ENCODE measurements around the gene CHN1.

The CHN1 gene

GRCh38 chr2:174792309-174793025, 212.7 kb downstream of the CHN1 start:
- peaks cover 10% of the 10 kb centered on the region for H3K4me1 Mint-ChIP-seq
- H3K27me3 Mint-ChIP-seq (ENCODE audit: low read depth) = no peaks in the 10 kb centered on the region
- no peak overlapping the region for H3K4me3 Mint-ChIP-seq
- TF ChIP-seq, protein P1, sequence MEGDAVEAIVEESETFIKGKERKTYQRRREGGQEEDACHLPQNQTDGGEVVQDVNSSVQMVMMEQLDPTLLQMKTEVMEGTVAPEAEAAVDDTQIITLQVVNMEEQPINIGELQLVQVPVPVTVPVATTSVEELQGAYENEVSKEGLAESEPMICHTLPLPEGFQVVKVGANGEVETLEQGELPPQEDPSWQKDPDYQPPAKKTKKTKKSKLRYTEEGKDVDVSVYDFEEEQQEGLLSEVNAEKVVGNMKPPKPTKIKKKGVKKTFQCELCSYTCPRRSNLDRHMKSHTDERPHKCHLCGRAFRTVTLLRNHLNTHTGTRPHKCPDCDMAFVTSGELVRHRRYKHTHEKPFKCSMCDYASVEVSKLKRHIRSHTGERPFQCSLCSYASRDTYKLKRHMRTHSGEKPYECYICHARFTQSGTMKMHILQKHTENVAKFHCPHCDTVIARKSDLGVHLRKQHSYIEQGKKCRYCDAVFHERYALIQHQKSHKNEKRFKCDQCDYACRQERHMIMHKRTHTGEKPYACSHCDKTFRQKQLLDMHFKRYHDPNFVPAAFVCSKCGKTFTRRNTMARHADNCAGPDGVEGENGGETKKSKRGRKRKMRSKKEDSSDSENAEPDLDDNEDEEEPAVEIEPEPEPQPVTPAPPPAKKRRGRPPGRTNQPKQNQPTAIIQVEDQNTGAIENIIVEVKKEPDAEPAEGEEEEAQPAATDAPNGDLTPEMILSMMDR (IDR thresholded peaks at IDR 0.05; ENCODE audit: unreplicated experiment in 3 of 3) = no peak
- no peaks in the 10 kb centered on the region for H3K9me3 Mint-ChIP-seq
- H3K36me3 Mint-ChIP-seq (ENCODE audit: low read depth) = no peaks in the 10 kb centered on the region
- no peak overlapping the region for H3K27ac Mint-ChIP-seq

DNA sequence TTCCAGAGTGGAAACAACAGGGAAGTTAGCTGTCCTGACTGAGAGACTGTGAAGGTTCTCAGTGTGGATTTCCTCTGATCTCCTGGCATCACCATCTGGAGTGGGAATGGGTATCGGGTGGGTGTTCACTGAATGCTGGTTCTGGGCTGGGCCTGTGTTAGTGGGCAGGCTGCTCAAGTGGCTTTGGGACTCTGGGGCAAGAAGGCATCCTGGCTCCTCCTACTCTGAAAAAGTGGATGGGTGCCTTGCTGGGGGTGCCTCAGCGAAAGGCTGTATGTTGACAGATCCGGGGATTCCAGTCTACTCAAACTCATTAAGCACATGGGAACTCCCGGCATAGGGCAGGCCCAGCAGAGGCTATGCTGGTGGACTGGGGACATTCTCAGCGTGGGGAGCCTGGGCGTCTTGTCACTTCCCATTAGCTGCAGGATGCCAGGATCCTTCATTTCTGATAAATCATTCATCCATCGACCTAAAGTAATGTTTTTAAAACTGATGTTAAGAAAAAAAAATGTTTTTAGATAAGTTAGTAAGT, 213.4 kb downstream of the CHN1 start:
- Mint-ChIP-seq H3K4me1 (peaks cover 11% of the 10 kb centered on the region), H3K27ac (no peak overlapping the region), H3K4me3 (no peak overlapping the region)

GRCh38 chr2:174791020-174791419, 214.2 kb downstream of the CHN1 start:
- no peaks in the 10 kb centered on the region for H3K27me3 Mint-ChIP-seq (ENCODE audit: low read depth)
- H3K4me3 Mint-ChIP-seq = no peak overlapping the region
- TF ChIP-seq, protein P1 (IDR thresholded peaks at IDR 0.05; ENCODE audit: unreplicated experiment in 3 of 3) = no peak
- no peaks in the 10 kb centered on the region for H3K9me3 Mint-ChIP-seq
- H3K27ac Mint-ChIP-seq = peak overlapping the region in 2 of 3 experiments; percentile 9 to 57
- H3K36me3 Mint-ChIP-seq (ENCODE audit: low read depth) = no peaks in the 10 kb centered on the region
- H3K4me1 Mint-ChIP-seq = peaks cover 15% of the 10 kb centered on the region

More for the DNA sequence above, 213.4 kb downstream of the CHN1 start:
- Mint-ChIP-seq H3K9me3 (no peaks in the 10 kb centered on the region), H3K27me3 (ENCODE audit: low read depth) (no peaks in the 10 kb centered on the region), H3K36me3 (ENCODE audit: low read depth) (no peaks in the 10 kb centered on the region)
- TF ChIP-seq, protein P1 (IDR thresholded peaks at IDR 0.05; ENCODE audit: unreplicated experiment in 3 of 3) = no peak

DNA sequence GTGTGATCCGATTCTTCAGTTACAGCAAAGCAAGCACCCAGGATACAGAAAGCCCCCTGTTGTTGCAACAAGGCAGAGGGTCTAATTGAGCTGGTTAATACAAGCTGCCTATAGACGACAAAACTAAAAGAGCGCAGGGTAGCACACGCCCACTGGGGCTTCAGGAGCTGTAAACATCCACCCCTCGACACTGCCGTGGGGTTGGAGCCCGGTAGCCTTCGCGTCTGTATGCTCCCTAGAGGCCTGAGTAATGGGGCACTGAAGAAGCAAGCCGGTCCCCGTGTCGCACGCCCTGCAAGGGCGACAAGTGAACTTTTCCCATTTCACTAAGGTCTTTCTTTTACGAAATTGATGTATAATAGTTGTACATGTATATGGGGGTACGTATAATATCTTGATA, 216.2 kb downstream of the CHN1 start:
- TF ChIP-seq, protein P1 (IDR thresholded peaks at IDR 0.05; ENCODE audit: unreplicated experiment in 3 of 3) = no peak
- Mint-ChIP-seq H3K36me3 (ENCODE audit: low read depth) (no peaks in the 10 kb centered on the region), H3K27me3 (ENCODE audit: low read depth) (no peaks in the 10 kb centered on the region), H3K4me1 (peaks cover 22% of the 10 kb centered on the region), H3K27ac (no peak overlapping the region), H3K9me3 (no peaks in the 10 kb centered on the region), H3K4me3 (no peak overlapping the region)

- Mint-ChIP-seq H3K36me3 (ENCODE audit: low read depth) (no peaks in the 10 kb centered on the region), H3K27me3 (ENCODE audit: low read depth) (no peaks in the 10 kb centered on the region), H3K27ac (no peak overlapping the region), H3K9me3 (no peaks in the 10 kb centered on the region), H3K4me3 (no peak overlapping the region), H3K4me1 (peaks cover 22% of the 10 kb centered on the region)
- TF ChIP-seq, protein P1 (IDR thresholded peaks at IDR 0.05; ENCODE audit: unreplicated experiment in 3 of 3) = no peak
Observed at GRCh38 chr2:174788291-174788929, 216.8 kb downstream of the CHN1 start.
